NCI-H82 treated with DMSO at 0.1 percent for 48 hours (cell line): ENCODE measurements around the gene GLRA1.
"Not testable (repeated sequence)": the region's sequence is repeated elsewhere in the genome, so short reads cannot be mapped to it uniquely, and the experiment has no call there.

Experiments used
- DNase-seq: peaks from one replicate; lab custom pipeline; 2025; ENCODE audit not compliant: unreplicated experiment; lab: John Stamatoyannopoulos, UW

The GLRA1 gene

DNA sequence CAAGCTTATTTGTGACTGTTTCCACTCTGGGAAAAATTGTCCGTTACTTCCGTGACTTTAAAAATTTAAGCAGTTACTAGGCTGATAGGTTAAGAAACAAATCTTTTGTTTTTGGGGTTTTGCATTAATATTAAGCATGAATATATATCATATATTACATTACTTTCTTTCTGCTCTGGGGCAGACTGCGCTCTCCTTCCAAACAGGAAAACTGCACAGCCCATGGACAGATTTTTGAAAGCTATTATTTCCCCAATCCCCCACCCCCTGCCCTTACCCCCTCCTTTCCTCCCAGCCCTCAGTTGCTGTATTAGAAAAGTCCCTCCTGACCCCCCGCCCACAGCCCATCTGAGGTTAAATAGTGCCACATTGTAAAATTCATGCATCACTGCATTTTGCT lies 102.5 kb downstream of the GLRA1 start:
- no peak for DNase-seq

DNA sequence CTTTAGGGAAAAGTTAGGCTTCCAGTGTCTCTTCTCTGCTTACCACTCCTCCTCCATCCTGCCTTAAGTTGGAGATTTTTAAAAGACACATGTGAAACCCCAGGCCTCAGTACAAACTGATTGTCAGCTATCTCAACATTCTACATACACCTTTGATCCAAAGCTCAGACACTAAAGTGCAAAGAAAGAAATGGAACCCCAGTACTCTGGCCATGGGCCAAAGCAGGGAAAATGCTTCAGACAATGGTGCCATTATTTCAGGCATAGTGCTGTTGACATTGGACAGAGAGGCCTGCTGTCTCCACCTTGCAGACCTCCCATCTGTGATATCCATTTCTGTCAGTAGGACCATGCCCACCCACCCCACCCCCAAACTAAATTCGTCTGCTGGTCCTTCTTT lies 103.7 kb downstream of the GLRA1 start:
- no peak for DNase-seq

DNA sequence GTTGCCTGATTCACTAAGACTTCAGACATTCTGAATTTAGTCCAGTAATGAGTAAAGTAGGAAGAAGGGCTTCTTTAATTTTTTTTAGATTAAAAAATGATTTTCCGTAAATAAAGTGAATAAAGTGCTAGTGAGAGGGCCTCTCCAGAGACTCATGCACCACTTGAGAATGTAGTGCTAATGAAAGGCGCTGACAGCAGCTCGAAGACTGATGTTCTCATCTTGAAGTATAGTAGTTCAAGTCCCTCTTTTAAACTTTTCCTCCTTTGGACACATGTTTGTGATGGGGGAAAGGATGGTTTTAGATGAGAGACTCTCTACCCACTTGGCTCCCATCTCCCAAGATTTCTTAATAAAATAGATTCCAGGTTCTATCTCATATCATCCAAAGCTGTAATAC lies 104.4 kb downstream of the GLRA1 start:
- no peak for DNase-seq

DNA sequence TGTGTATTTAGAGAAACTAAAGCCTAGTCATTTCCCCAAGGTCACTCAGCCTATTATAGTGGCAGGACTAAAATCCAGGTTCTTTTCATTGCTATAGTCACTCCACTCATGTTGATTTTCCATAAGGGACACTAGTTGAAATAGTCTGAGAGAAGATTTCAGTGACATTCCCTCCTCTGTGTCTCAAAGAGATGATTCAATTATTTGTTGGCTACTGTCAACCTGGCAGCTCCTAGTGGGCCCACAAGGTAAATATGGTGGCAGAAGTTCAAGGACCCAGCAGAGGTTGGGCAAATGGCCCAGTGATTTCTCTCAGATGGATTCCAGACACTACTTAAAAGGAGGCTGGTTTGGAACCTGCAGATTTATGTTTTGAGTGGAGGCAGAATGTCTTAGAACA lies 104.8 kb downstream of the GLRA1 start:
- DNase-seq: no peak

DNA sequence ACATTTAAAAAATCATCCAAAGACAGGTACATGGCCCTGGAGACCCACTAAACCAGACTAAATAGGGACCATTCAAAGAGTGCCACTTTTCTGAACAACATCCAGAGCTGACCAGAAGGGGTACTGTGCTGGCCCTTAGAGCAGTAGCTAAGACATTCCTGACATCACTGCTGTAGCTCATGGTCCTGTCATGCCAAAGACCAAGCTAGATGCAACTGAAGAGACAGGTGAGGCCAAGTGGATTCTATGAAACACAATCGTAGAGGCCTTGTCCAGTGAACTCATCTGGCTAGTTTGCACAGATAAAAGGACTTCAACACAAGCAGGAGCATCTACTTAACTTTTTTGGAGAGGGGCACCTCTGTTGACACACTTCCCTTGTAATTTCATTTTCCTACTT lies 109.6 kb downstream of the GLRA1 start:
- no peak for DNase-seq

DNA sequence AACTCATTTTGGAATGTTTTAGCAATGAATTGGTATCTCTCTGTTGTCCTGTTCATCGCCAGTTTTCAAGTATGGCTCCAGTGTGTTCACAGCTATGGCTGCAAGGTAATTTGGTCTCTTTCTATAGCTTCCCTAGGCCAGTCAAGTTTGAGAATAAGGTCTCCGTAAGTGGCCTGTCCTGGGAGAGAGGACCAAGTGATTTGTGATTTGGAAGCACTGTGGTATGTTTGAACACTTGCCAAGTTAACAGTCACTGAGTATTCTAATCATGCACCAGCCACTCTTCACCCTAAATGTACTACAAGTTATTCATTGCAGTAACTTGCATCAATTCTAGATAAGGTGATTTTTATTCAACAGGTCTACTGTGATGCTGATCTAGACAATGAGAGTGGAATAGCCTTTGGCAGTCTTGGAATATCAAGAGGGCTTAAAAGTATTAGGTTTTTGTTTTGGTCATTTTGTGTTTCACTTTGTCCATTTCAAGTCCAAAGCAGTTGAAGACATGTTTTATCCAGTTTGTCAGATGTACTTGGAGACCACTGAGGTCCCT lies 111.8 kb downstream of the GLRA1 start:
- DNase-seq: no peak

DNA sequence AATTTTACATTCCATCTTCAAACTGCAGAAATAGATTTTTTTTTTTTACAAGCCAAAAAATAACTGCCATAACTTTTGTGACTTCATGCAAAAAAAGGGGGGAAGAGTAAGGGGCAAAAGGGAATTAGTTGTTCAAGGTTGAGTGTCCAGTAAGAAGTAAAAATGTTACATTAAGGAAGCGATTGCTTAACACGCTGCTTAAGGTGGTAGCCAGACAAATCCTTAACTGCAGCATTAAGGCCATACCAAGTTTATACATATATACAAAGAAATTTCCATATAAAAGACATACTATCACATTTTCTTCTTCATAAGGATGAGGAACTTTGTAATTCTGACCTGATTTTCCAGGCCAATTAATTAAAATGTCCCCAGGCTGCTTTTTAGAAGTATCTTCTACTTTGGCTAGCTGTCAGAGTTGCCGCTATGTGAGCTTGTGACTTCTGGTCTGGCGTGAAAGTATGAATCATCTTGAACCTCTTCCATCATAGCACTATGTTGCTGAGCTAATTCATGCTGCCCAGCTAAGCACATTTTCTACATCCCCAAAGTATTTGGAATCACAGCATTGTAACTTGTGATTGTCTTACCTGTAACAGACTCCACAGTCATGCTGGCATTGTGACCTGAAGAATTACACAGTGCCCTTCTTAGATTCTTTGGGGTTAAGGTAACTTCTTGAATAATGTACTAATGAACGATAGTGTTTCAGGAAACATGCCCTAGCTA lies 112.9 kb downstream of the GLRA1 start:
- no peak for DNase-seq

DNA sequence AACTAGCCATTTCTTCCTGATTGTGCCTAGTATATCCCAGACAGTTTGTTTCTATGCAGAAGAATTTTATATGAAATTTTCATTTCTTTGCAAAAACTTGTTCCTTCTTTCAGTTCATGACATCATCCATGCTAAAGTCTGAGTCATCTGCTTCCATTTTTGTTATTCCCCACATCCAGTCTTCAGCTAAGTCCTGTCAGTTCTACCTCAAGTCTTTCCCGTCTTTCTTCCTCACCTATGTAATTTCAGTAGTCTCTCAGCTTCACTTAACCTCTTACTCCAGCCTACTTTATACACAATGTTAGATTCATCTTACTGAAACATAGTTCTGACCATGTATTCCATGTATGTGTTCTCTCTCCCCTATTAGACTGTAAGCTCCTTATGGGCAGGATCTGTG lies 113.8 kb downstream of the GLRA1 start:
- DNase-seq: no peak

DNA sequence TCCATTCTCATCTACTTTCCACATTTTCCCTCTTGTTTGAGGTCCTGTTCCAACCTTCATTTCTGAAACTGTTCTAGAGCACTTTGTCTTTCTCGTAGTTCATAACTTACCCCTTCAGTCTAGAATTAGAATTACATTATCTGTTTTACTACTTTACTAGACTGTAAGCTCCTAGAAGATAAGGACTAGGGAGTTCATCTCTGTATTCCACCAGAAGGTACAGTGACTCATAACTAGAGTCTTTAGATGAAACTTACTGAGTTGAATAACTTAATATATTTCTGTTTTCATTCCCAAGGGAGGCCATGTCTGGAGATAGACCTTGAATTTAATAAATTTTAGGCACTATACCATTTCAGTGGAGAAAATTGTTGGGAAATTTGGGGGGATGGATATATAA lies 114.2 kb downstream of the GLRA1 start:
- DNase-seq: no peak

DNA sequence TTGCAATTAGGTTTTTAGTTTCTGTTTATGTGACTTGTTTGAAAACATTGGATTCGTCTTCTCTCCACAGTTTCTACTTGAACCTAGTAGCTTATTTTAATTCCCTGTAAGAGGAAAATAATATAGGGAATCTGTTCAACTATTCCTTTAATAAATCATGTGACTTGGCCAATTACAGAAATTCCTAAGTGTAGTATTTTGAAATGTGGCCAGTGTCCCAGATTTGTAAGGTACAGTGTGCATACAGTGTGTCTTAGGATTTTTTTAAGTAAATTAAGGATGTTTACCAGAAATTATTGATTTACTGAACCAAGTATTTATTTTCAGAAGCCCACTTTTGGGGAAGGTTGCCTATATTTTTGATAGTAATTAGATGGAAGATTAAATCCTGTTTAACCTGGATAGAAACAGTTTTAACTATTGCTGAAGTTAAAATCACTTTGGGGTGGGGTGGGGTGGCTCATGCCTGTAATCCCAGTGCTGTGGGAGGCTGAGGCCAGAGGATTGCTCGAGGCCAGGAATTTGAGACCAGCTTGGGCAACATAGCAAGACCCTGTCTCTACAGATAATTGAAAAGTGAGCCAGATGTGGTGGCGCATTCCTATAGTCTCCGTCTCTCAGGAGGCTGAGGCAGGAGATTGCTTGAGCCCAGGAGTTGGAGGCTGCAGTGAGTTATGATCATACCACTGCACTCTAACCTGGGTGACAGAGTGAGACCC lies 116.0 kb downstream of the GLRA1 start:
- no peak for DNase-seq

DNA sequence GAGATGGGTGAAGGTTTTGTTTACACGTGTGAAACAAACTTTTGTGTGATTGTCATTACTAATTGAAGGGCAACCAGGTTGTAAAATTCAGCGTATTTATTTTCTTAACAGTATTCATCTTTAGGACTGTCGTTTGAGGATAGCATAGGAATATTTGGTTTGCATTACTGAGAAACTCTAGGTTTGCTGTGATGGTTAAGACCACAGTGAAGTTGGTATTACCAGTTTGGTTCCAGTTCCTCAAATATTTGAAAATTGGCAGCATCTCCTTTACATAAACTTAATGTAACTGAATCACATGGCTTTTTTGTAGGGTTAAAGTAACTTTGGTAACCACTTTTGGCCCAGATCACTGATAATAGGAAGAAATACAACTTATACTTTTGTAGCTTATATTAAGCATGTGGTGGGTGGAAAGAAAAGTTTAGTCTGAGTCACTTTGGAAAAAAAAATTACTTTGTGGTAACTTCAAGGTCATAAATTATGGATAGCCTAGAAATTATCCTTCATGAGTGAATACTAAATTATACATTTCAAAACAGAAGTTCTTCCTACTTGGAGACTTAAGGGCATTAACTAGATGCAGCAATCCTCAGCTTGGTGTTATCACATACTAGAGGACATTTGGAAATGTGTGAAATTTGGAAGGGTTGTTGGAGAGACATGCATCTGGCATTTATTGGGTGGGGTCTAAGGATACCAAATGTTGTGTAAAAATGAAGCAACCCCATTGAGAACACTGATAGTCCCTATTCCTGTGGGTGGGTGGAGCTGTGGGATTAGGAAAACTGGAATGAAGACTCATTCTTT lies 119.0 kb downstream of the GLRA1 start:
- DNase-seq: no peak

DNA sequence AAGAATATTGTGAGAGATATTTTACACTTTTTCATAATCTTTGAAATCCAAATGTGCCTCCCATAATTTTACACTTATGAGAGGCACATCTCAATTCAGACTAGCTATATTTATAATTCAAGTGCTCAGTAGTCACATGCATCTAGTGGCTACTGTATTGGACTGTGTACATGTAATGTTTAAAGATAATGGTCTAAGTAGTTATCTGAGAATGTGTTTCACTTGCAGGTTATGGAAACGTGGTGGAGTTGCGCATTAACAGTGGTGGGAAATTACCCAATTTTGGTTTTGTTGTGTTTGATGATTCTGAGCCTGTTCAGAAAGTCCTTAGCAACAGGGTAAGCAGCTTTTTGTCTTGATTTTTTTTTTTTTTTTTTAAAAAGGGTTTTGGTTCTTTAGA lies 124.1 kb downstream of the GLRA1 start:
- DNase-seq: no peak

DNA sequence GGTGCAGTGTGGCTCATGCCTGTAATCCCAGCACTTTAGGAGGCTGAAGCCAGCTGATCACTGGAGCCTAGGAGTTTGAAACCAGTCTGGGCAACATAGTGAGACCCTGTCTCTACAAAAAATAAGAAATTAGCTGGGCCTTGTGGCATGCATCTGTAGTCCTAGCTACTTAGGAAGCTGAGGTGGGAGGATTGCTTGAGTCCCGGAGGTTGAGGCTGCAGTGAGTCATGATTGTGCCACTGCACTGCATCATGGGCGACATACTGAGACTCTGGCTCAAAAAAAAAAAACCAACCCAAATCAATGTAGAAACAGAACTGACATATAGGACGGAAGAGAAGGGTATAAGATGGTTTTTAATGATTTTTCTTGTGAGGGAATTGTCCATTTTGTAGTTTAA lies 125.2 kb downstream of the GLRA1 start:
- no peak for DNase-seq

DNA sequence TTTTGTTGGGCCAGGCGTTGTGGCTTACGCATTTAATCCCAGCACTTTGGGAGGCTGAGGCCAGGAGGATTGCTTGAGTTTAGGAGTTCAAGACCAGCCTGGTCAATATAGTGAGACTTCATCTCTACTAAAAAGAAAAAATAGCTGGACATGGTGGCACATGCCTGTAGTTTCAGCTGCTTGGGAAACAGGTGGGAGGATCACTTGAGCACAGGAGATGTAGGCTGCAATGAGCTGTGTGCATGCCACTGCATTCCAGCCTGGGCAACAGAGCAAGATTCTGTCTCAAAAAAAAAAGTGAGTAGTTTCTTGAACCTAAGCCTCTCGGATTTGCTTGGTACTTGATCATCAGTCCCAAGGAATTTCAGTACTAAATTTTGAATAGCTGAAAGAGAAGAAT lies 126.0 kb downstream of the GLRA1 start:
- DNase-seq: no peak

DNA sequence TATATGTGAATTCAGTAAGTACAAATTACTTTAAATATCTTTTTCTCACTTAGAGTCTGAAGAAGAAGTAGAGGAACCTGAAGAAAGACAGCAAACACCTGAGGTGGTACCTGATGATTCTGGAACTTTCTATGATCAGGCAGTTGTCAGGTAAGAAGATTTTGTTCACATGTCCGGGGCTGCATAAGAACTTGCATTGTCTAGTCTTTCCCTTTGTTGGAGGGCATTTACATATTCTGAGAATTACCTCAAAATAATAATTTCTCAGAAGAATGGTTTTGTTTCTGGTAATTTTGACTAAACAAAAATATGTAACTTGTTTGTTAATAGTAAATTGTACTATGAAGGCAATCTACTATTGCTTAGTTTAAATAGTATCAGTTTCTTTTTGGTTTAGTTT lies 129.2 kb downstream of the GLRA1 start:
- no peak for DNase-seq

DNA sequence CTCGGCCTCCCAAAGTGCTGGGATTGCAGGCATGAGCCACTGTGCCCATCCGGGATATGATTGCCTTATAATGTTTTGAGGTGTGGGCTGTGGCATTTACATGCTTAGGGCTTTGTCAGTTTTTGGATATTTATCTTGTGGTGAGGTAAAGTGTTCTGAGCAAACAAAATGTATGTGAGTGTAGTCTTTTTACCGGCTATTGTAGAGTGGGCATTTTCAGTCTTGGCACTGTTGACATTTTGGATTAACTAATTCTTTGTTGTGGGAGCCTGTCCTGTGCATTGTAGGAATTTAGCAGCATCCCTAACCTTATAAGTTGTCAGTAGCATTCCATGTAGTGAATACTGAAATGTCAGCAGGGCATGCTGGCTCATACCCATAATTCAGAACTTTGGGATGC lies 131.3 kb downstream of the GLRA1 start:
- DNase-seq: no peak

DNA sequence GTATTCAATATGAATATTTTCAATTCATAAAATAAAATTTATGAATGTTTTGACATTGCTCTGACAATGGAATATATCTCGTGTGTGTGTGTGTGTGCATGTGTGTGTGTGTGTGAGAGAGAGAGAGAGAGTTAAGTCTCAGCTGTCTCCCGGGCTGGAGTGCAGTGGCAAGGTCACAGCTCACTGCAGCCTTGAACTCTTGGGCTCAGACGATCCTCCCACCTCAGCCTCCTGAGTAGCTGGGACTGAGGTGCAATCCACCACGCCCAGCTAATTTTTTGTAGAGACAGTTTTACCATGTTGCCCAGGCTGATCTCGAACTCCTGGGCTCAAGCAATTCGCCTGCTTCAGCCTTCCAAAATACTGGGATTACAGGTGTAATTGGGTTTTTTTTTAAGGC lies 136.8 kb downstream of the GLRA1 start:
- no peak for DNase-seq

DNA sequence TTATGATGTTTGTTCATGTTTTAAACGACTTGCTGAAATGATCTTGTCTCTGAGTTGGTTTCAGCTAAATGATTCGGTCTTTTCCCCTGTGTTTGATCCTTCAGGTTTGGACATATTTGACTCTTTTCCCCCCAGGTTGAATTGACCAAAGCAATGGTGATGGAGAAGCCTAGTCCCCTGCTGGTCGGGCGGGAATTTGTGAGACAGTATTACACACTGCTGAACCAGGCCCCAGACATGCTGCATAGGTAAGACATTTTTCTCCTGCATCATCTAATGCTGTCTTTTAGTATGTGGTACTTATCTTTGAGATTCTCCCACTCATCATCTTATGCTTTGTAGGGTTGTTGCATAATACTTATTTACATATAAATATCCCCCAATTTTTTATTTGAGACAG lies 138.2 kb downstream of the GLRA1 start:
- no peak for DNase-seq

DNA sequence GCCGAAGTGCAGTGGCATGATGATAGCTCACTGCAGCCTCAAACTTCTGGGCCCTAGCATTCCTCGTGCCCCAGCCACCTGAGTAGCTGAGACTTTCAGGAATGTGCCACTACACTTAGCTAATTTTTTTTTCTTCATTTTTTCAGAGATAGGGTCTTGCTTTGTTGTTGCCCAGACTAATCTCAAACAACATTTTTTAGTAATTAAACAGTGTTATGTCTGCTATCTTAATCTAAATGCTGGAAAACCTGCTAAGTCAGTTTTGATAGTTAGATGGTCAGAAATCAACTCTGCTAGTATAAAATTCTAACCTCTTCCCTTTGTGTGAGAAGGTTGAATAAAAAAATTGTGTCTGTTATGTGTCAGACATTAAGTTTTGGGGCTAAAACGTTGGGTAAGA lies 140.5 kb downstream of the GLRA1 start:
- DNase-seq: no peak

DNA sequence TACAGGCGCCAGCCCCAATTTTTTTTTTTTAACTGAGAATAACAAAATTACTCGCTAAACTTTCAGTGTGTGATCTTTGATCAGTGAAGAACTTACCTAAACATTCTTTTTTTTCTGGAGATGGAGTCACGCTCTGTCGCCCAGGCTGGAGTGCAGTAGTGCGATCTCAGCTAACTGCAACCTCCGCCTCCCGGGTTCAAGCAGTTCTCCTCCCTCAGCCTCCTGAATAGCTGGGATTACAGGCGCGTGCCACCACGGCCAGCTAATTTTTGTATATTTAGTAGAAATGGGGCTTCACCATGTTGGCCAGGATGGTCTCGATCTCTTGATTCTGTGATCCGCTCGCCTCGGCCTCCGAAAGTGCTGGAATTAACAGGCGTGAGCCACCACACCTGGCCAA lies 141.0 kb downstream of the GLRA1 start:
- not testable (repeated sequence) for DNase-seq

DNA sequence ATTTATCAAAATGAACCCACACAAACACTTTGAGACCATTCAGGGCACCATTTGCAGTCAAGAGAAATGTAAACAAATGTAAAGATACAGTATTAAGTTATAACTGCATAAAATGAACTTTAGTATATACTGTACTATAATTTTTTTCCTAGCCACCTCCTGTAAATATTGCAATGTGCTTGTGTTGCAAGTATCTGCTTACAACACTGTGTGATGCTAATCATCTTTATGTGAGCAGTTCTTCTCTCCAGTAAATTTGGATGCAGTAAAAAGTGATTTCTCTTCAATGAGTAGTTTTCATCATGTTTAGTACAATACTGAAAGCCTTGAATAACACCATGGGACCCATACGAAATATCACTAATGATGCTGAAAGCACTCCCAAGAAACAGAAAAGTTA lies 143.4 kb downstream of the GLRA1 start:
- no peak for DNase-seq

DNA sequence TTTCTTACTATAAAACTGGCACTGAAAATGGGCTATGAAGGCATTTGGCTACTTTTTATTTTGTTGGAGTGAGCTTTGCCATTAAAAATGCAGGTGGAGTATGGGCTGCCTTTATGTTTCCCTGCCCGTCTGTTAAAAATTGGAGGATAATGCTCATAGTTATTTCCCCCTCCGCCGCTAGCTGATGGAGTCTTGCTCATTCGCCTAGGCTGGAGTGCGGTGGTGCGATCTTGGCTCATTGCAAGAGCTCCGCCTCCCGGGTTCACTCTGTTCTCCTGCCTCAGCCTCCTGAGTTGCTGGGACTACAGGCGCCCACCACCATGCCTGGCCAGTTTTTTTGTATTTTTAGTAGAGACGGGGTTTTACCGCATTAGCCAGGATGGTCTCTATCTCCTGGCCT lies 144.3 kb downstream of the GLRA1 start:
- no peak for DNase-seq
